Stimulated activated CD8-positive, alpha-beta memory T cell treated with anti-CD3 and anti-CD28 coated beads, Interleukin-4, amount 100 ng/mL, for 1 hour (primary cell): ENCODE measurements around the gene OSBP2.
"Not testable (repeated sequence)": the region's sequence is repeated elsewhere in the genome, so short reads cannot be mapped to it uniquely, and the experiment has no call there.

Experiments used
- DNase-seq, 2 donors: peaks; one replicate each; pipeline ENCODE4 v3.0.0-alpha.2; 2020; ENCODE audit warnings: low read depth in 2 of 2, low spot score in 1 of 2

Gene OSBP2

DNA sequence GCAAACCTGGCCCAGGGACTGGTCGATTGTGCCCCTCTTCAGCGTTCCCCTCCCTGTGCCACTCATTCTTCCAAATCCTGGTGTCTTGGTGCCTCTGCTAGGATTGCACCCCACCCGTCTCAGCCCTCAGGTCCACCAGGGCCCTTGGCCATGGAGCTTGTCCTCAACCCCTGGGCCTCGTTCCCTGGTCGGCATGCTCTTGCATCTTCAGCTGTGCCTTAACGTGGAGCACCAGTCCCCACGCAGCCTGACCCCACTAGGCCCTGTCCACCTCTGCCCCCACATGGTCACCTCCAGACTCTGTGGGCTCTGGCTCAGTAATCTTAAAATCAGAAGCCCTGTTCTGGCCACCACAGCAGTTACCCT lies 61.1 kb downstream of the OSBP2 start:
- DNase-seq, result no peak

DNA sequence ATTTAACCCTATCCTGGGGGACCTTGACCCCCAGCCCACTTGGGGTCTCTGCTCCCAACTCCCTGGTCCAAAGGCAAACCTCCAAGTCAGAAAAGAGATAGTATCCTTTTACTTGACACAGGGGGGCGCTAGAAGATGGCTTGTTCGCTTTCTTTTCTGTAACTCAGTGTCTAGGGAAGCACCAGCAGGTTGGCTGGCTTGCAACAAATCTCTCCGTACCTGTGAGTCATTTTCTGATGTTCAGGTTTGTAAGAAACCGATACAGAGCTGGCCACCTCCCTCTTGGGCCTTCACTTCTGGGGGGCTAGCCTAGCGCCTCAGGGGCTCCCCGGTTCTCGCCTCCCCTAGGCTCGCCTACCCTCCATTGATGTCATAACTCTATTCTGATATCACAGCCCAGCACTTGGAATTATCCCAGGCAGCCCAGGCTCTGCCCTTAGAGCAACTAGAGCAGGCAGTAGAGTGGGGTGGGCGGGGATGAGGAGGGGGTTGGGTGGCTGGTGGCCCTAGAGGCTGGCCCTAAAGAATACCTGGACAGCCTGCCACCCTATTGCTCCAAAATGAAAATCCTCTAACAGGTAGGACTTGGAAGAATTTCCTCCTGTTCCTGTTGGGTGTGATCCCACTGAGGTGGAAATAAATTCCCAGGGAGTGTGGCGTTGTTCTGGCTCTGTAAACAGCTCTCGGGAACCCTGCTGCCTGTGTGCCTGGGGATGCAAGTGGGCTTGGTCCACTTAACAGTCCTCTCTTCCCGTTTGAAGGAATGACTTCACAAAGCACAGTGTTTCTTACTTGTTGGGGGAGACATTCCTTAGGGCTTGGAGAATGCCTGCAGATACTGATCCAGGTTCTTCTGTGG lies 69.4 kb downstream of the OSBP2 start:
- peak in 1 of 2 donors; percentile 32 for DNase-seq

DNA sequence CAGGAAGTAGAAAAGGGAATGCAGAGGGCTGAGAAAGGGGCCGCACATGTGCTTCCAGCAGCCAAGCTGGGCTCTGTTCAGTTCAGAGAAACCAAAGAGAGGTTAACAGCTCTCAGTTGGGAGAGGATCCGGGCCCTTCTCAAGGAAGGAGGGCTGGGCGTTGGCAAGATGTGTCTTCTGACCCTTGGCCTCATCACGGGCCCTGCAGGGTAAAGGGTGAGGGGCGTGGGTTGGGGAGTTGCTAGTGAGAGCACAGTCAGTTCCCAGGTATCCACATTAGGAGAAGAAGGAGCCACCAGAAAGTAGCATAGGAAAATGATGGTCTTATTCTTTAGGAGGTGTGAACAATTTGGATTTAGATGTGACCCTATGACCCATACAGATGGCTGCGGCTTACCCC lies 73.0 kb downstream of the OSBP2 start:
- DNase-seq, result no peak

DNA sequence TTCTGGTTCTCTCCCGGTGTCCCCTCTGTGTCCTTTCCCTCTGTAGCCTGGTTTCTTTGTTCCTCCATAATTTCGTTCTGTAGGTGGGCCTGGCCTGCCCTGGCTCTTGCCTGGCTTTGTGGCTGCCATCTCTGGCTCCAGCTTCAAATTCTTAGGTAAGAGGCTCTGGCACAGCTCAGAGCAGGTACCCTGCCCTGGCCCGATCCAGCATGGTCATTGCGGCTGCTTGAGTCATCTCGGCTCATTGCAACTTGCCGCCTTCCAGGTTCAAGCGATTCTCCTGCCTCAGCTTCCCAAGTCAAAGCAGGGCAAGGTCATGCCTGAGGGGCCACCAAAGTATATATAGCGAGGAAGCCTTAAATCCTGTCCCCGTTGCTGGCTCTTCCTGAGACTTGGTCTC lies 76.0 kb downstream of the OSBP2 start:
- DNase-seq, result no peak

DNA sequence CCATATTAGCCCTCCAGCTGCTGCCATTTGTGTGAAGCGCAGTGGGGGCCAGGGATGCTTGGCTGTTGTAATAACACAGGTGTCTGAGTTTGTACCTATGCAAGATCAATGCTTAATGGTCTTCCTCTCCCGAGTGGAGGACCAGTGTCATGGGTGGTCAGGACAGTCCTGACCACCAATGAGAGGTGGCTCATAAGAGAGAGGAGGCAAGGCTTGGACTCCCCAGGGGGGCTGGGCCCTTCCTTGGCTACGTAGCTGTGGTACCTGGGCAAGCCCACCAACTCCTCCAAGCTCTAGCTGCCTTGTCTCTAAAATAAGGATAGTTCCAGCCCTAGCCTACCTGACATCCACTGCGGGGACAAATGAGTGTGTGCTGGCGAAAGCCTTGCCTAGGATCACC lies 79.2 kb downstream of the OSBP2 start:
- DNase-seq, result no peak

DNA sequence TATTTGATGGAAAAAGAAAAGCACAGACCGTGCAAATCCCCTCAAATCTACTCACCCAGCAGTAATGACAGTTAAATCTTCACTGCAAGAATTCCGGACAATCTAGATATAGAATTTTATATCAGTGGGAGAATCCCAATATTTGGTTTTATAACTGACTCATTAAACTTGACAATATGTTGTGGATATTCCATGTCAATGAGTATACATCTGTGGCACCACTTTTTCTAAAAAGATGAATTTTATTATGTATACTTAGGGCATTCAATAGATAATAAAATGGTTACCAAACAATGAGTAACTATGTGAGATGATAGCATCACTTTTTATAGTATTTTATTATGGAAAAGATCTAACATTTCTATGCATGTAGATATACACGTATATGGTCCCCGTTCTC lies 79.9 kb downstream of the OSBP2 start:
- DNase-seq, result no peak

DNA sequence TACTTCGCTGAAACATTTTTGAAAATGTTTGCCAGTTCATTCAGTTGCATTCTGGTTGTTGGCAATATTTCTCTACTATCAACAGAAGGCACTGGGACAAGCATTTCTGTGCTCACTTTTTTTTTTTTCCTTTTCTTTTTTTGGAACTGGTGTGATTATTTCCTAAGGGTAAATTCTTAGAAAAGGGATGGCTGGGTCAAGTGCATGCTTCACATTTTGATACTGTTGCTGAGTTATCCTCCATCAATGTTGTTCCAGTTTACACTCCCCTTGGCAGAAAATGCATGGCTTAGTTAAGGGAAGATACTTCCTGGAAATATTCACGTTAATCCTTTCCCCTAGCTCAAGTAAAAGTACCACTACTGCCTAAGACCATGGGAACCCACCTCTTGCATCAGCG lies 81.8 kb downstream of the OSBP2 start:
- no peak for DNase-seq

DNA sequence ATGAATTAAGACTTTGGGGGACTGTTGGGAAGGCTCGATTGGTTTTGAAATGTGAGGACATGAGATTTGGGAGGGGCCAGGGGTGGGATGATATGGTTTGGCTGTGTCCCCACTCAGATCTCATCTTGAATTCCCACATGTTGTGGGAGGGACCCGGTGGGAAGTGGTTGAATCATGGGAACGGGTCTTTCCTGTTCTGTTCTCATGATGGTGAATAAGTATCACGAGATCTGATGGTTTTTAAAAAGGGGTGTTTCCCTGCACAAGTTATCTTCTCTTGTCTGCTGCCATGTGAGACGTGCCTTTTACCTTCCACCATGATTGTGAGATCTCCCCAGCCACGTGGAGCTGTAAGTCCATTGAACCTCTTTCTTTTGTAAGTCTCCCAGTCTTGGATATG lies 82.5 kb downstream of the OSBP2 start:
- DNase-seq, result not testable (repeated sequence)

DNA sequence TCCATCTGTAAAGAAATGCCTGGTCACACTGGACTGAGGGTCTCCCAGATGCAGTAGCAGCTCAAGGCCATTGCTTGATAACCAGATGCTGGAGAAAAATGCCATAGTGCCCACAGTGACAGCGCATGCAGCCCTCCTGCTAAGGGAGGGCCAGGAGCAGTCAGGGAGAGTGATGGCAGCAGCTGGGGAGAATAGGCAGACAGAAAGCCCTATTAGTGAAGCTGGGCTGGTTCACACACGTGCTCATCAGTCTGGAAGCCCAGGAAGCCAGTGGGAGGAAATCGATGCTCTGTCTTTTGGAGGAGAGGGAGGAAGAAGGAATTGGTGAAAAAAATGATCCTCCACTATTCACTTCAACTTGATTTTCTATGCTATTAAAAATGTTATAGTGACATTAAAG lies 82.9 kb downstream of the OSBP2 start:
- DNase-seq, result no peak

DNA sequence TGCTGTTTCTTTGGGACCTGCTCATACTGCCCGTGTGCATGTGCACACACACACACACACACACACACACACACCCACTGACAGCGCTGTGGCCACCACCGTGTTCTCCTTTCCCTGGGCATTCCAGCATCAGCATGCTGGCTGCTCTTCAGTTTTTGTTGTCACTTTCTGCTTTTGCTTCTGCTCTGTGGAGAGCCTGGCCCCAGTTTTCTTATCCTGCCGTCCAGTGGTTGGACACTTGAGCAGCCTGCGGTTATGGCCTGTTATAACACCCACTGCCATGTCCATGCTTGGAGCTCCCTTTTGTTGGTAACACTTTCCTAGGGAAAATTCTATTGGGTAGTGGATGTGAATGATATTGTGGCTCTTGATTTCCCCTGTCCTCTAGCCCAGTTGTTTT lies 83.6 kb downstream of the OSBP2 start:
- DNase-seq, result no peak

DNA sequence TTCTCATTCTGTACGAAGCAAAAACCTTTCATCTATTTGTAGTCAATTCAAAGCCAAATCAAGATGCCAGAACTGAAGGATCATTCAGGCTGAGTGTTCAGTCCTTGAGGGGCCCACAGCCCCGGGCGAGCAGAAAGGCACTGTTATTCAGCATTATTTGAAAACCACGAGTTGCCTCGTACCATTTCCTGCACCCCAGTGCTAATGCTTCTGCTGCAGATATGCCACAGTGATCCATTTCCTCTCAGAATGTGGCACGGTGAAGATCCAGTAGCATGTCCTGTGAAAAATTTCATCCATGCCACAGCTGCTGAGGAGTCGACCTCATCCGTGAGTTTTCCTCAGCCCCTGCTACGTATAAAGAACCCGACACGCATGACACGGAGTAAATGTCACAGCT lies 85.4 kb downstream of the OSBP2 start:
- no peak for DNase-seq

DNA sequence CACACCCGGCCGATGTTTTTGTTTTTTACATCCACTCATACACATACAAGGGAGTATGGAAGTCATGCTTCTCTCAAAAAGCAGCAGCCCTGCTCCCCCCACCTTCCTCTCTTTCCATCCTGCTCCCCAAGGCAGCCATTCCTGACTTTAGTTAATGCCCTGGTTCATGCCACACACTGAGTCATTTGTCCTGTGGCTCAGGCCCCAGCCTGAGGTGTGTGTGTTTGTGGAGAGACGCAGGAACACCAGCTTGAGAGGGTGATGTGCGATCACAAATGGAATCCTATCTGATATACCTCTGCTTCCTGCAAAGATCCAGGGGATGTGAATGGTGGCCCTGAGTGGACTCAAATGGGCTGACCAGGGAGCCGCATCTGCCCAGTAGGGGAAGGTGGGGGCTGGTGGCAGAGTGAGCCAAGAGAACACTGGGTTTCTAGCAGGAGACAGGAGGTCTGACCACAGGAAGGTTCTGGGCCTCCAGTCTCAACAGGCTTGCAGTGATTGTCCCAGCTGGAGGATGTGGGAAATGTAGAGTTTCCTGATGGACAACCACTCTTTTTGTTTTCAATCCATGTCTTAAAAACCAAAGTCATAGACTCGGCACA lies 86.7 kb downstream of the OSBP2 start:
- DNase-seq, result no peak

DNA sequence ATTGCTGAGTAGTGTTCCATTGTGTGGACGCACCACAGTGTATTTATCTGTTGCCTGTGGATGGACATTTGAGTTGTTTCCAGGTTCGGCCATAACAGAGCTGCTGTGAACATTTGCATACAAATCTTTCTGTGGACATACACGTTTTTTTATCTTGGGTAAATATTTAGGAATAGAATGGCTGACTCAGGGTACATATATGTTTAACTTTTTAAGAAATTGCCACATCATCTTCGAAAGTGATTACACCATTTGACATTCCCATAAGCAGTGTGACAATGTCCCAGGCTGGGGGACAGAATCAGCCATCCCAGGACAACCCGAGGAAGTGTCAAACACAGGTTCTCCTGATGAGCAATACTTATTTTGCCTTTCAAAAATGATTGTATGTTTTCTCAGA lies 87.9 kb downstream of the OSBP2 start:
- DNase-seq, result no peak

DNA sequence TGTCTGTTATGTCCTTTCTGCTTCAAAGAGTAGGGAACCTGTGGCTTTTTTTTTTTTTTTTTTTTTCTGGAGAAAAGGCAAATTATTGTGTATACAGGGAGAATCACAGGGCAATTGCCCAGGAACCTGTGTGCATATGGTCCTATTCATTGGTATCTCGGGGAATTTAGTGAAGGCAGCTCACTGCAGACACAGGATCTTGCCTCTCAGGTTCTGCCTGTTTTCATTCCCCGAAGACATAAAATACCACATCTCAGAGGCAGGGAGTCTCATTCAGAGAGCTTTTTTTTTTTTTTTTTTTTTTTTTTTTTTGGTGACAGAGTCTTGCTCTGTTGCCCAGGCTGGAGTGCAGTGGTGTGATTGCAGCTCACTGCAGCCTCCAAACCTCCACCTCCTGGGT lies 88.3 kb downstream of the OSBP2 start:
- DNase-seq, result no peak

DNA sequence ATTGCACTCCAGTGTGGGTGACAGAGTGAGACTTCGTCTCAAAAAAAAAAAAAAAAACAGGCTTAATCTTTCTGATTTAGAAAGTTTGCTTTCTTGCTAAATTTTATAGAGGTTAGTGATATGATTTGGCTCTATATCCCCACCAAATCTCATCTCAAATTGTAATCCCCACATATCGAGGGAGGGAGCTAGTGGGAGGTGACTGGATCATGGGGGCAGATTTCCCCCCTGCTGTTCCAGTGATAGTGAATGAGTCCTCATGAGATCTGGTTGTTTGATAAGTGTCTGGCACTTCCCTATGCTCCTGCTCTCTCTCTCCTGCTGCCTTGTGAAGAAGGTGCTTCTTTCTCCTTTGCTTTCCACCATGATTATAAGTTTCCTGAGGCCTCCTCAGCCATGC lies 90.9 kb downstream of the OSBP2 start:
- no peak for DNase-seq

DNA sequence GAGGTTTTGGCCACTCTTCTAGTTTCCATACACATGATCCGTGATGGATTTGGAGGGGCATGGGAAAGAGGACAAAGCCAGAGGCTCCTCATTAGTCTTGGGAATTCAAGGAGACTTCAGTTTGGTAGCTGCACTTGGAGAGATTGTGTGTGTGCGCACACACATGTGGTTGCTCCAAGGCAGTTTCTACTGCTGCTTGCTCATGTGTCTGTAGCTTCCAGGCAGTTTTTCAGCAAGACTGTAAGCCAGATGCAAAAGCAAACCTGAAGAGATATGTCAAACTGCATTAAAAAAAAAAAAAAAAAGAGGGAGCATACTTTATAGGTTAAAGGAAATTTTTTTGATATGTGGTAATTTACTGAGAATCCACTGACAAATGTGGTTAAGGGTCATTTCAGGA lies 95.7 kb downstream of the OSBP2 start:
- no peak for DNase-seq

DNA sequence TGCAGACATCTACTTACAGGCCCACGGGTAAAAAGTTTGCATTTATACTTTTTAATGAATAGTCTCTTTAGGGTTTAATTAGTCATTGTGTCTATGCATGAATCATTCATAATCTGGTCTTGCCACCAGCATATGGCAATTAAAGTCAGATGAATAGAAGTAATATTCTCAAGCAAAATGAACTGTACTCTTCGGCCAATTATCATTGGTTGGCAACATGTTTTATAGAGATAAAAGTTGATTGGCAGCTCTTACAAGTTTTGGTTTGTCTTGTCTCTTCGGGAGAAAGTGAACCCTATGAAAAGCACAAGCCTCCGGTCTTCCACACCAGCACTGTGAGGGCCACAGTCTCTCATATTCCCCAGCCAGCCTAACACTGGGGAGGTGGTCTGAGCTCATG lies 97.8 kb downstream of the OSBP2 start:
- no peak for DNase-seq

DNA sequence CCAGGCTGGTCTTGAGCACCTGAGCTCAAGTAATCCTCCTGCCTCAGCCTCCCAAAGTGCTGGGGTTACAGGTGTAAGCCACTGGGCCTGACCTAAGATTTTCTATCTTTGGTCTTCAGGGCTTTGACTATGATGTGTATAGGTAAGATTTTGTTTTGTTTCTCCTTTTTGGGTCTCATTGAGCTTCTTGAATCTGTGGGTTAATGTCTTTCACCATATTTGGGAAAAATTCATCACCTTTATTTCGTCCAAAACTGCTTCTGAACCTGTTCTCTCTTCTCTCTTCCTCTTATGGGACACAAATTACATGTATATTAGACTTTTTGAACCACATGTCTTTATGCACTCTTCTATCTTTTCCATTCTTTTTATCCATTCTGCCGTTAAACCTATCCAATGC lies 100.4 kb downstream of the OSBP2 start:
- no peak for DNase-seq

DNA sequence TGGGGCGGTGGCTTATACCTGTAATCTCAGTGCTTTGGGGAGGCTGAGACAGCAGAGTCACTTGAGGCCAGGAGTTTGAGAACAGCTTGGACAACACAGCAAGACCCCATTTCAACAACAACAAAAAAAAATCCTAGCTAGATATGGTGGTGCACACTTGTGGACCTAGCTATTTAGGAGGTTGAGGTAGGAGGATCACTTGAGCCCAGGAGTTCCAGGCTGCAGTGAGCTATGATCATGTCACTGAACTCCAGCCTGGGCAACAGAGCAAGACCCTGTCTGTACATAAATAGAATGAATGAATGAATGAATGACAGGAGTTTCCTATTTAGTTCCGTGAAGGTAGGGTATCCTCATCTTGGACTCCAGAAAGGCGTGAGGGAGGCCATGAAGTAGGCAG lies 107.0 kb downstream of the OSBP2 start:
- DNase-seq, result no peak

DNA sequence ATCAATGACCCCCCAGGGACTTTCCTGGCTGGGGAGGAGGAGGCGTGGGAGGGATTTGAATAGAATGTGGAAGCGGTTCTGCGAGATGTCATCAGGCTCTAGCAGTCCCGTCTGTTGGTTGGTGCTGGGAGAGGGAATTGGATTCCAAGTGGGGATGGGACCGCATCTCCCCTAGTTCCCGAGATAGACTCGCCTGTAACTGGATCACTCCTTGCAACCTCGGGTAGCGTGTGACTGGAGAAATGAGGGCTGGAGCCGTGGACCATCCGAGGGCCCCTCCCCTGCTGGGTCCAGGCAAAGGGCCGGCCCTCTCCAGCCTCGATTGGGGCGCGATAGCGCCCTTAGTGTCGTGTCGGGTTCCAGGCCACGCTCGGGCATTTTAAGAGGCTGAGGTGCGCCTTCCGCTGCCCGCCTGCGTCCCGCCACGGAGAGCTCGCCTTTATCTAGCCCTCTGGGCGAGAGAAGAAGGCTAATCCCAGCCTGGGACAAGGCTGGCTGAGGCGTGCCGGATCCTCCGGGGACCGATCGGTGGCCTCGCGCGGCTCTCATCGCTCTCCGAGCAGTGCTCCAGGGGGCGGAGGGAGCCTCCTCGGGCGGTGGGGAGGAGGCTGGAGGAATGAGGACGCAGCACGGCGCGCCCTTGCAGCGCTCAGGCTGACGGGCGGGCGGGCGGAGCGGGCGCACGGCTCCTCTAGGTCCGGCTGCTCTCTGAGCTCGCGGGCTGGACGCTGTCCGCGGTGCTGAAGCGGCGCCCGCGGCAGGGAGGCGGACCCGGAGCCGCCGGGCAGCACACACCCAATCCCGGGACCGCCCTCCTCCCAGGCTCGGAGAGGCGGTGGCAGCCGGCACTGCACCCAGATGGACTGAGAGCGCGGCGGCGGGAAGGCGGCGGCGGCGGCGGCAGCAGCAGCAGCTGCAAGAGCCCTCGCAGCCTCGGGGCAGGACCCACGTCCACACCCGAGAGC lies 107.8 kb downstream of the OSBP2 start:
- DNase-seq, result no peak

DNA sequence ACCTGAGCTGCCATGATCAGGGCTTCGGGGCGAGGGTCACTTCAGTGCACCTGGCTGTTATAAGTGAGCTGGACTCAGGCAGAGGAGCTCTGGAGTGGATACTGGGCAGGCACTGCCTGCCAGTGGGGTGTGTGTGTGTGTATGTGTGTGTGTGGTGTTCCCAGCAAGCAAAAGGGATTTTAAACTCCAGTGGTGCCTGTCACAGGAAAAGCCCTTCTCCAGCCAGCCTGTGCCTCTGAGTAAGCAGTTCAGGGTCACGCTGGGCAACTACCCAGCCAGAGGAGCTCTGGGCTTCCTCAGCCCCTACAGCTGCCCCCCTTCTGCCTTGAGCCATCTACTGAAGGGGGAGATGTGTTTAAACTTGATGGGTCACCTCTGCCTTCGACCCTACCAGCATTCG lies 109.0 kb downstream of the OSBP2 start:
- DNase-seq, result no peak

DNA sequence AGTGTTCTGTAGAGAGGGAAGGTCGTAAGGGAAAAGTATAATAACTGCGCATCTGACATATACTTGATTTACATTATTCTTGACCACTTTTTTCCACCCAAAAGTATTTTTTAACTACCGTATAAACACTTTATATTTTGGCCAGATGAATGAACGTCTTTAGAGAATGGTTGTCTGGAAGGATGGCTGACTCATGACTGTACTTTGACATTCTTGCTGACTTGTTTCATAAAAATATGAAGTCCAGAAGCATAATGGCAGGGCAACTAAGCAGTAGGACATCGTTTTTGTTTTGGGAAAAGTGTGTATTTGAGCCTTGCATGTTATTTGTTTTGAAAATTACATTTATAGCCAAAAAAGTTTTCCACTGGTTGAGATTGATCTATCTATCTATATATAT lies 110.0 kb downstream of the OSBP2 start:
- no peak for DNase-seq
